CD1c-positive myeloid dendritic cell (primary cell): ENCODE data around the gene CNTN4.
"Not testable (repeated sequence)": the region's sequence is repeated elsewhere in the genome, so short reads cannot be mapped to it uniquely, and the experiment has no call there.

Source experiments
- DNase-seq: peaks from one replicate; pipeline ENCODE4 v3.0.0-alpha.2; 2016; ENCODE audit errors: extremely low spot score

CNTN4 gene

GRCh38 chr3:2967871-2968270, 869.2 kb downstream of the CNTN4 start:
- DNase-seq, result no peak

GRCh38 chr3:2968475-2968874, 869.8 kb downstream of the CNTN4 start:
- DNase-seq, result no peak

GRCh38 chr3:2976212-2976611, 877.5 kb downstream of the CNTN4 start:
- DNase-seq, result no peak

- no peak for DNase-seq
Measured at GRCh38 chr3:2976796-2977195, 878.1 kb downstream of the CNTN4 start.

- DNase-seq, result no peak
Measured at GRCh38 chr3:2978977-2979732, 880.5 kb downstream of the CNTN4 start.

- no peak for DNase-seq
Measured at GRCh38 chr3:2984005-2984830, 885.6 kb downstream of the CNTN4 start.

GRCh38 chr3:2984831-2985220, 886.2 kb downstream of the CNTN4 start:
- no peak for DNase-seq

GRCh38 chr3:2985479-2985878, 886.8 kb downstream of the CNTN4 start:
- no peak for DNase-seq

- no peak for DNase-seq
Measured at GRCh38 chr3:2992534-2992933, 893.9 kb downstream of the CNTN4 start.

- DNase-seq, result not testable (repeated sequence)
Measured at GRCh38 chr3:2993130-2993529, 894.5 kb downstream of the CNTN4 start.

- no peak for DNase-seq
Measured at GRCh38 chr3:2993736-2994135, 895.1 kb downstream of the CNTN4 start.

- no peak for DNase-seq
Measured at GRCh38 chr3:2995195-2995594, 896.5 kb downstream of the CNTN4 start.

- DNase-seq, result no peak
Measured at GRCh38 chr3:3005146-3005744, 906.6 kb downstream of the CNTN4 start.

- no peak for DNase-seq
Measured at GRCh38 chr3:3013317-3014052, 914.8 kb downstream of the CNTN4 start.

- no peak for DNase-seq
Measured at GRCh38 chr3:3015185-3016089, 916.8 kb downstream of the CNTN4 start.

- no peak for DNase-seq
Measured at GRCh38 chr3:3016226-3016625, 917.6 kb downstream of the CNTN4 start.

GRCh38 chr3:3020209-3020608, 921.5 kb downstream of the CNTN4 start:
- DNase-seq, result no peak

GRCh38 chr3:3023111-3023745, 924.6 kb downstream of the CNTN4 start:
- DNase-seq, result no peak

- DNase-seq, result no peak
Measured at GRCh38 chr3:3027976-3028567, 929.4 kb downstream of the CNTN4 start.

- no peak for DNase-seq
Measured at GRCh38 chr3:3031326-3031725, 932.7 kb downstream of the CNTN4 start.
